ENCODE results near the gene COMMD7. TPM values are rescaled to one million over a fixed set of nuclear protein-coding genes. Genes with fewer than 3 reads are reported as not detected.

The COMMD7 gene
- polyA plus RNA-seq, 3 donors, result 46.2 to 133 (median 120) TPM

DNA sequence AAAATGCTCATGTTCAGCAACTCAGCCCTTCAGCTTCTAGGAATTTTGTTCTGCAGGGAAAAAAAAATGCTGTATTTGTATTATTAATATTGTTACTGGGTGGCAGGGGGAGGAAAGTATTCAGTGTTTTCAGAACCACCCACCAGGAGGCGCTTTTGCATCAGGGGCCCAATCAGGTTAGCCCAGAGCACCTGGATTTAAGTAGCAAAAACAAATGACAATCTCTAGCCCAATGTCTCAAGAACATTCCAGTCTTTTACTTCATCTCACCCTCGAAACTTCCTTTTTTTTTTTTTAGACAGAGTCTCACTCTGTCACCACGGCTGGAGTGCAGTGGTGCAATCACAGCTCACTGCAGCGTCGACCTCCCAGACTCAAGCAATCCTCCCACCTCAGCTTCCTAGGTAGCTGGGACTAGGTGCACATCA is 68.9 kb downstream of the COMMD7 start:
- Mint-ChIP-seq H3K4me3 (peak overlapping the region in 1 of 2 donors; percentile 19), H3K27ac (peak overlapping the region in 3 of 7 donors; percentile 15 to 73 (median 38)), H3K4me1 (peaks cover 39% of the 10 kb centered on the region), H3K27me3 (ENCODE audit: low read depth in 3 of 3) (peaks cover 0 to 1% (median 0%) of the 10 kb centered on the region in 3 donors), H3K9me3 (no peaks in the 10 kb centered on the region), H3K36me3 (no peaks in the 10 kb centered on the region)
- no peaks in the 10 kb centered on the region for H4K20me1 ChIP-seq (ENCODE audit: insufficient read depth, low read length)
- H3K36me3 ChIP-seq (replicated peaks in 1 of 2; ENCODE audit: control insufficient read depth in 1 of 2, insufficient read depth in 2 of 2, low read length in 2 of 2), result no peaks in the 10 kb centered on the region
- H3K4me1 ChIP-seq (ENCODE audit: control insufficient read depth in 1 of 2, insufficient read depth in 2 of 2, low read length in 2 of 2), result peaks cover 39 to 44% of the 10 kb centered on the region in 2 donors
- H3K27me3 ChIP-seq (ENCODE audit: control insufficient read depth in 2 of 2, insufficient read depth in 2 of 2, low read length in 2 of 2), result no peaks in the 10 kb centered on the region
- TF ChIP-seq, protein P1, sequence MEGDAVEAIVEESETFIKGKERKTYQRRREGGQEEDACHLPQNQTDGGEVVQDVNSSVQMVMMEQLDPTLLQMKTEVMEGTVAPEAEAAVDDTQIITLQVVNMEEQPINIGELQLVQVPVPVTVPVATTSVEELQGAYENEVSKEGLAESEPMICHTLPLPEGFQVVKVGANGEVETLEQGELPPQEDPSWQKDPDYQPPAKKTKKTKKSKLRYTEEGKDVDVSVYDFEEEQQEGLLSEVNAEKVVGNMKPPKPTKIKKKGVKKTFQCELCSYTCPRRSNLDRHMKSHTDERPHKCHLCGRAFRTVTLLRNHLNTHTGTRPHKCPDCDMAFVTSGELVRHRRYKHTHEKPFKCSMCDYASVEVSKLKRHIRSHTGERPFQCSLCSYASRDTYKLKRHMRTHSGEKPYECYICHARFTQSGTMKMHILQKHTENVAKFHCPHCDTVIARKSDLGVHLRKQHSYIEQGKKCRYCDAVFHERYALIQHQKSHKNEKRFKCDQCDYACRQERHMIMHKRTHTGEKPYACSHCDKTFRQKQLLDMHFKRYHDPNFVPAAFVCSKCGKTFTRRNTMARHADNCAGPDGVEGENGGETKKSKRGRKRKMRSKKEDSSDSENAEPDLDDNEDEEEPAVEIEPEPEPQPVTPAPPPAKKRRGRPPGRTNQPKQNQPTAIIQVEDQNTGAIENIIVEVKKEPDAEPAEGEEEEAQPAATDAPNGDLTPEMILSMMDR (IDR thresholded peaks at IDR 0.05), result peak; percentile 62
- H3K4me2 ChIP-seq (replicated peaks; ENCODE audit: extremely low read depth, low read length, poor library complexity, severe bottlenecking), result peak overlapping the region; percentile 72
- no peaks in the 10 kb centered on the region for H3K9me3 ChIP-seq (replicated peaks in 1 of 2; ENCODE audit: control insufficient read depth in 1 of 2, insufficient read depth in 1 of 2, low read length in 2 of 2)
- H3K4me3 ChIP-seq (replicated peaks in 1 of 3; ENCODE audit: low read depth in 2 of 3, low read length in 3 of 3), result peak overlapping the region in 1 of 3 experiments; percentile 69
- intact Hi-C loops (cut with micrococcal nuclease), result no loop called here
- WGBS (ENCODE audit: insufficient coverage), result 0% methylated on average over 4 of the region's 5 CpGs
- no peak overlapping the region for H3K27ac ChIP-seq (ENCODE audit: low read depth in 1 of 2, low read length in 2 of 2)
- H3K9ac ChIP-seq (ENCODE audit: insufficient read depth, low read length, poor library complexity, severe bottlenecking), result no peak overlapping the region
- peak in 2 of 3 donors; percentile 62 to 63 for DNase-seq
- H3K79me2 ChIP-seq (ENCODE audit: insufficient read depth, low read length), result no peaks in the 10 kb centered on the region
- H2AFZ ChIP-seq (ENCODE audit: insufficient read depth, low read depth, low read length, poor library complexity, severe bottlenecking), result no peak overlapping the region

DNA sequence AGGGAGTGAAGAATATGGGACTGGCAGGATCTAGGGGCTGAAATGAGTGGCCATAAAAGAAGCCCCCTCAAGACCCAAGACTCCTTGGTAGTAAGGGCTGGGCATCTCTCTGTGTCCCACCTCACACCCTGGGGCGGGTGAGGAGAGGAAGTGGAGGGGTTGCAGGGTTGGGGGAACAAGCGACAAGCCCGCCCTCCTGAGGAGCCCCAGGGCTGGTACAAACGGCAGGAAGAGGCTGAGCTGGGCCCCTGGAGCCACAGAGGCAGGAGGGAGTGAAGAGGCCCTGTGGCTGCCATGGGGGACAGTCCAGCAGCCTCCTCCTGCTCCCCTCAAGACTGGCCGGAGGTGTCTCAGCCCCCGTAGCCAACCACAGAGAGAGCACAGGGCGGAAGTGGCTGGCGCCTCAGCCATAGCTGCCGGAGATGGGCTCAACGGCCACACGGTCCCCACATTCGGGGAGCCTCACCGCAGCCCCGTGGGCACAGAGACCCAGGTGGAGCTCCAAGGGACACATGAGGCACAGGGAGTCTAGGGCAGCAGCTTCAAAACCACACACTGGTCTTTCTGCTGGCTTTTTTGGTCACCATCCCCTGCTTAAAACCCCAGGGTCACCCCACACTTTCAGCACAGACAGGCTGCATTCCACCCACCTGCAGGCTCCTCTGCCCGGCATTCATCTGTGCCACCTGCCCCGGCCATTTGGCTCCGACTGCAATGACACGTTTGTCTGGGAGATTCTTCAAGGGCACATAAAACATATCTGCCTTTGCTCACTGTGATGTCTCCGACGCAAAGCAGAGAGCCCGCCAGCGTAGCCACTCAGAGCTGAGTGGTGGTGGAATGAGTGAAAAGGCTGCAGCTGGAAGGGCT is 70.0 kb downstream of the COMMD7 start:
- Histone ChIP-seq H3K27ac (ENCODE audit: low read depth in 1 of 2, low read length in 2 of 2) (peak overlapping the region; percentile 76 to 84), H3K27me3 (ENCODE audit: control insufficient read depth in 2 of 2, insufficient read depth in 2 of 2, low read length in 2 of 2) (no peaks in the 10 kb centered on the region), H4K20me1 (ENCODE audit: insufficient read depth, low read length) (no peaks in the 10 kb centered on the region), H3K4me1 (ENCODE audit: control insufficient read depth in 1 of 2, insufficient read depth in 2 of 2, low read length in 2 of 2) (peaks cover 39 to 44% of the 10 kb centered on the region in 2 donors), H3K4me2 (replicated peaks; ENCODE audit: extremely low read depth, low read length, poor library complexity, severe bottlenecking) (peak overlapping the region; percentile 72), H2AFZ (ENCODE audit: insufficient read depth, low read depth, low read length, poor library complexity, severe bottlenecking) (peak overlapping the region; percentile 93), H3K79me2 (ENCODE audit: insufficient read depth, low read length) (no peaks in the 10 kb centered on the region), H3K9ac (ENCODE audit: insufficient read depth, low read length, poor library complexity, severe bottlenecking) (peak overlapping the region; percentile 54), H3K36me3 (replicated peaks in 1 of 2; ENCODE audit: control insufficient read depth in 1 of 2, insufficient read depth in 2 of 2, low read length in 2 of 2) (no peaks in the 10 kb centered on the region), H3K9me3 (replicated peaks in 1 of 2; ENCODE audit: control insufficient read depth in 1 of 2, insufficient read depth in 1 of 2, low read length in 2 of 2) (no peaks in the 10 kb centered on the region), H3K4me3 (replicated peaks in 1 of 3; ENCODE audit: low read depth in 2 of 3, low read length in 3 of 3) (peak overlapping the region in 2 of 3 experiments; percentile 2 to 69)
- H3K4me3 Mint-ChIP-seq, result peak overlapping the region; percentile 64 to 76
- TF ChIP-seq, protein P1 (IDR thresholded peaks at IDR 0.05), result no peak
- peaks cover 0 to 1% (median 0%) of the 10 kb centered on the region in 3 donors for H3K27me3 Mint-ChIP-seq (ENCODE audit: low read depth in 3 of 3)
- no peaks in the 10 kb centered on the region for H3K9me3 Mint-ChIP-seq
- peaks cover 39% of the 10 kb centered on the region for H3K4me1 Mint-ChIP-seq
- intact Hi-C loops (cut with micrococcal nuclease), result no loop called here
- no peaks in the 10 kb centered on the region for H3K36me3 Mint-ChIP-seq
- WGBS (ENCODE audit: insufficient coverage), result 4% methylated on average over 20 of the region's 22 CpGs
- DNase-seq, result peak in 2 of 3 donors; percentile 45 to 53
- H3K27ac Mint-ChIP-seq, result peak overlapping the region; percentile 81 to 90 (median 88)

All from CD14-positive monocyte (primary cell).